Neuronal stem cell (in vitro differentiated cells): ENCODE measurements around the gene FUCA2.

Experiments used
- DNase-seq: peaks from one replicate; pipeline ENCODE4 v3.0.0-alpha.2; 2013; ENCODE audit warnings: low spot score
- H2AFZ ChIP-seq: one replicate; pipeline ENCODE4 v1.6.1; 2013; ENCODE audit warnings: mild to moderate bottlenecking, low read length, inconsistent platforms
- H2AK5ac ChIP-seq: 2 replicates; pipeline ENCODE4 v1.6.1; 2013; ENCODE audit warnings: low read depth, mild to moderate bottlenecking, inconsistent platforms, low read length, moderate library complexity, mixed read lengths
- H2BK120ac ChIP-seq: 2 replicates; pipeline ENCODE4 v1.6.1; 2013; ENCODE audit warnings: low read depth, mild to moderate bottlenecking, inconsistent platforms, low read length, moderate library complexity, mixed read lengths
- H2BK12ac ChIP-seq: one replicate; pipeline ENCODE4 v1.6.1; 2013; ENCODE audit warnings: low read length, inconsistent platforms
- H2BK15ac ChIP-seq: 2 replicates; pipeline ENCODE4 v1.6.1; 2013; ENCODE audit warnings: mild to moderate bottlenecking, low read length, inconsistent platforms, mixed read lengths
- H2BK5ac ChIP-seq: one replicate; pipeline ENCODE4 v1.6.1; 2013; ENCODE audit warnings: inconsistent platforms, mild to moderate bottlenecking, low read length, moderate library complexity
- H3K14ac ChIP-seq: one replicate; pipeline ENCODE4 v1.6.1; 2013; ENCODE audit warnings: low read length, inconsistent platforms
- H3K18ac ChIP-seq: 2 replicates; pipeline ENCODE4 v1.6.1; 2013; ENCODE audit warnings: low read length, inconsistent platforms
- H3K23ac ChIP-seq: 2 replicates; pipeline ENCODE4 v1.6.1; 2013; ENCODE audit warnings: low read depth, mild to moderate bottlenecking, mixed read lengths, low read length, inconsistent platforms; ENCODE audit not compliant: poor library complexity
- H3K27ac ChIP-seq: replicated peaks from 3 replicates; pipeline ENCODE4 v1.5.1; 2013; ENCODE audit warnings: low read length, inconsistent platforms
- H3K27me3 ChIP-seq, 3 experiments: 2 replicates each; pipeline ENCODE4 v1.6.1; 2013; ENCODE audit warnings: low read length in 3 of 3, mild to moderate bottlenecking in 2 of 3, inconsistent platforms in 1 of 3, low read depth in 1 of 3, mixed read lengths in 1 of 3, moderate library complexity in 1 of 3; ENCODE audit not compliant: control insufficient read depth in 3 of 3, insufficient read depth in 3 of 3
- H3K36me3 ChIP-seq, 2 donors: replicated peaks in 1 of 2; 2 replicates each; pipeline ENCODE4 v1.6.1; 2013; ENCODE audit warnings: low read length in 2 of 2; ENCODE audit not compliant: control insufficient read depth in 2 of 2, insufficient read depth in 2 of 2
- H3K4ac ChIP-seq: 2 replicates; pipeline ENCODE4 v1.6.1; 2013; ENCODE audit warnings: inconsistent platforms, mild to moderate bottlenecking, low read length, moderate library complexity
- H3K4me1 ChIP-seq, 2 donors: 1 replicate in 1 of 2; 2 replicates in 1 of 2; pipeline ENCODE4 v1.6.1; 2013; ENCODE audit warnings: low read length in 2 of 2, low read depth in 1 of 2; ENCODE audit not compliant: control insufficient read depth in 2 of 2, insufficient read depth in 1 of 2
- H3K4me2 ChIP-seq: one replicate; pipeline ENCODE4 v1.6.1; 2013; ENCODE audit warnings: mild to moderate bottlenecking, low read length, inconsistent platforms; ENCODE audit not compliant: insufficient read depth, poor library complexity, severe bottlenecking
- H3K4me3 ChIP-seq, 2 donors: 2 replicates each; pipeline ENCODE4 v1.5.1; 2013; ENCODE audit warnings: low read length in 2 of 2, mild to moderate bottlenecking in 2 of 2, inconsistent platforms in 1 of 2, moderate library complexity in 1 of 2
- H3K79me1 ChIP-seq: one replicate; pipeline ENCODE4 v1.6.1; 2013; ENCODE audit warnings: low read depth, mild to moderate bottlenecking, inconsistent platforms, low read length, moderate library complexity
- H3K9ac ChIP-seq: one replicate; pipeline ENCODE4 v1.6.1; 2013; ENCODE audit warnings: mild to moderate bottlenecking, low read depth, low read length, inconsistent platforms; ENCODE audit not compliant: poor library complexity
- H3K9me3 ChIP-seq, 2 donors: replicated peaks in 1 of 2; 2 replicates each; pipeline versions ENCODE3 to v1.6.1; 2013; ENCODE audit warnings: low read length in 2 of 2, mild to moderate bottlenecking in 2 of 2, inconsistent platforms in 1 of 2, low read depth in 1 of 2, mixed read lengths in 1 of 2, moderate library complexity in 1 of 2; ENCODE audit not compliant: control insufficient read depth in 2 of 2, insufficient read depth in 1 of 2
- H4K8ac ChIP-seq: one replicate; pipeline ENCODE4 v1.6.1; 2013; ENCODE audit warnings: low read depth, mild to moderate bottlenecking, inconsistent platforms, low read length, moderate library complexity
- H4K91ac ChIP-seq: one replicate; pipeline ENCODE4 v1.6.1; 2013; ENCODE audit warnings: low read length, low read depth, mild to moderate bottlenecking, inconsistent platforms; ENCODE audit not compliant: poor library complexity
- WGBS, 2 donors: extraction: QIAGEN DNeasy Blood & Tissue Kit; methylation state at CpG; one replicate each; pipeline ENCODE4 v1.1.7; 2013; ENCODE audit warnings: missing lambda C conversion rate in 2 of 2, mixed read lengths in 1 of 2; ENCODE audit not compliant: insufficient read length in 2 of 2, insufficient replicate concordance in 1 of 2; ENCODE audit errors: extremely low coverage in 2 of 2; 5-methylcytosine and 5-hydroxymethylcytosine counted together

Gene FUCA2

GRCh38 chr6:143555582-143555981, 44.1 kb upstream of the FUCA2 start:
- Histone ChIP-seq H2BK15ac (no peak overlapping the region), H3K27ac (no peak overlapping the region), H3K4me3 (no peak overlapping the region), H2AFZ (no peak overlapping the region), H3K18ac (no peak overlapping the region), H4K8ac (no peak overlapping the region), H2BK120ac (no peak overlapping the region), H3K4me1 (no peaks in the 10 kb centered on the region), H3K27me3 (no peaks in the 10 kb centered on the region), H3K9me3 (no peaks in the 10 kb centered on the region), H3K79me1 (no peaks in the 10 kb centered on the region), H2AK5ac (no peak overlapping the region), H2BK12ac (no peak overlapping the region), H4K91ac (no peak overlapping the region), H3K36me3 (no peaks in the 10 kb centered on the region), H3K4ac (no peak overlapping the region), H3K4me2 (no peak overlapping the region), H3K9ac (no peak overlapping the region), H3K23ac (no peak overlapping the region), H3K14ac (no peak overlapping the region), H2BK5ac (no peak overlapping the region)
- DNase-seq, result no peak
- WGBS, 2 donors, result no CpG with 5 or more reads among the region's 3 CpGs

GRCh38 chr6:143555071-143555492, 43.6 kb upstream of the FUCA2 start:
- H2BK120ac ChIP-seq, result no peak overlapping the region
- no peak overlapping the region for H4K91ac ChIP-seq
- H2BK5ac ChIP-seq, result no peak overlapping the region
- H2BK12ac ChIP-seq, result no peak overlapping the region
- no CpG with 5 or more reads among the region's 4 CpGs for WGBS, 2 donors
- no peak overlapping the region for H2BK15ac ChIP-seq
- no peaks in the 10 kb centered on the region for H3K9me3 ChIP-seq
- H3K27me3 ChIP-seq, result no peaks in the 10 kb centered on the region
- DNase-seq, result no peak
- no peaks in the 10 kb centered on the region for H3K4me1 ChIP-seq
- H3K14ac ChIP-seq, result no peak overlapping the region
- H3K4me3 ChIP-seq, result no peak overlapping the region
- no peak overlapping the region for H3K23ac ChIP-seq
- H2AFZ ChIP-seq, result no peak overlapping the region
- no peak overlapping the region for H3K9ac ChIP-seq
- no peak overlapping the region for H3K18ac ChIP-seq
- no peaks in the 10 kb centered on the region for H3K36me3 ChIP-seq
- H3K27ac ChIP-seq, result no peak overlapping the region
- H3K4me2 ChIP-seq, result no peak overlapping the region
- no peaks in the 10 kb centered on the region for H3K79me1 ChIP-seq
- no peak overlapping the region for H4K8ac ChIP-seq
- H3K4ac ChIP-seq, result no peak overlapping the region
- H2AK5ac ChIP-seq, result no peak overlapping the region

GRCh38 chr6:143553337-143553736, 41.8 kb upstream of the FUCA2 start:
- Histone ChIP-seq H4K8ac (no peak overlapping the region), H3K36me3 (no peaks in the 10 kb centered on the region), H3K14ac (no peak overlapping the region), H3K4me1 (no peaks in the 10 kb centered on the region), H3K9ac (no peak overlapping the region), H3K27ac (no peak overlapping the region), H3K18ac (no peak overlapping the region), H3K23ac (no peak overlapping the region), H3K4me2 (no peak overlapping the region), H2AK5ac (no peak overlapping the region), H2BK5ac (no peak overlapping the region), H2BK120ac (no peak overlapping the region), H3K9me3 (no peaks in the 10 kb centered on the region), H3K4me3 (no peak overlapping the region), H3K27me3 (no peaks in the 10 kb centered on the region), H2AFZ (no peak overlapping the region), H2BK15ac (no peak overlapping the region), H4K91ac (no peak overlapping the region), H2BK12ac (no peak overlapping the region), H3K4ac (no peak overlapping the region), H3K79me1 (no peaks in the 10 kb centered on the region)
- no peak for DNase-seq
- no CpG with 5 or more reads among the region's 2 CpGs for WGBS, 2 donors

GRCh38 chr6:143549949-143550268, 38.4 kb upstream of the FUCA2 start:
- Histone ChIP-seq H3K9ac (no peak overlapping the region), H3K4me2 (no peak overlapping the region), H3K36me3 (no peaks in the 10 kb centered on the region), H3K18ac (no peak overlapping the region), H2BK15ac (no peak overlapping the region), H3K4ac (no peak overlapping the region), H3K27me3 (no peaks in the 10 kb centered on the region), H3K79me1 (no peaks in the 10 kb centered on the region), H2BK5ac (no peak overlapping the region), H3K4me1 (no peaks in the 10 kb centered on the region), H3K23ac (no peak overlapping the region), H2AK5ac (no peak overlapping the region), H3K9me3 (no peaks in the 10 kb centered on the region), H2BK120ac (no peak overlapping the region), H2AFZ (no peak overlapping the region), H3K4me3 (no peak overlapping the region), H2BK12ac (no peak overlapping the region), H4K8ac (no peak overlapping the region), H3K14ac (no peak overlapping the region), H4K91ac (no peak overlapping the region), H3K27ac (no peak overlapping the region)
- WGBS, 2 donors, result no CpG with 5 or more reads among the region's 4 CpGs
- DNase-seq, result no peak
